Activated CD4-positive, alpha-beta T cell treated with anti-CD3 and anti-CD28 coated beads, Interleukin-2, Interleukin-6, amounts not matched to agents 100 ng/mL and 50 ng/mL, durations not matched to agents 16 hours and 8 hours (primary cell): ENCODE data around the gene ADAMTS2.

Experiments
- DNase-seq: peaks from one replicate; pipeline ENCODE4 v3.0.0-alpha.2; 2020

ADAMTS2 gene

DNA sequence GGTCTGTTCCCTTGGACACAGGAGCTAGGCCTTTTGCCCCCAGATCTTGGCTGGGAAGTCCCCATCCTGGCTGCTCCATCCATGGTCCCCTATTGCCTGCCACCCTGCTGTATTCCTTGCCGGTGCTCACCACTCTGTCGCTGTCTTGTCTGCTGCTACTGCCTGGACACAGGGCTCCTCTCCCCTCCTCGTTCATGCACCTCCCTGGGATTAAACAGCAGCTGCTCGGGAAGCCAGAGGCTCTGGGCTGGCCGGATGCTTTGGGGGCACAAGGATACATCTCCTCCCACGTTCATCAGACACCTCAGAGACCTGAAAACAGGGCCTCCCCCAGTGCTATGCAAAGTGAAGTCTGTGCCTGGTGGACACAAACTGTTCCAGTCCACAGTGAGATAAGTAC, 174.7 kb downstream of the ADAMTS2 start:
- no peak for DNase-seq

GRCh38 chr5:179169836-179170235, 175.4 kb downstream of the ADAMTS2 start:
- DNase-seq = no peak

DNA sequence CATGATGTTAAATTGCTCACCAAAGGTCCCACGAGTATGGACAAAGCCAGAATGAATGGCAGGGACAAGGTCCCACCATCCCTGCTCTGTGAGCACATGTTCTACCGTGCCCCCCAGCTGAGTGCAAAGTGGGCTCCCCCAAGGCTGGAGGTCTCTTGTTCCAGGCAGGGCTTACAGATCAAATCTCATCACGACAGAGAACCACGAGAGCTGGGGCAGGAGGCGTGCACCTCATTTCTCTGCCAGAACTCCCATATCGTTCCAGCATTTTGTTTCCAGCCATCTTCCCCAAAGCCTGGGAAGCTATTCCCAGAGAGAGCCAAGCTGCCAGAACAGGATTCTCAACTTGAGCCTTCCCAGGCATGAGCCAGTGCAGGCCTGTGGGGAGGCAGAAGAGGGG, 176.6 kb downstream of the ADAMTS2 start:
- DNase-seq = no peak

DNA sequence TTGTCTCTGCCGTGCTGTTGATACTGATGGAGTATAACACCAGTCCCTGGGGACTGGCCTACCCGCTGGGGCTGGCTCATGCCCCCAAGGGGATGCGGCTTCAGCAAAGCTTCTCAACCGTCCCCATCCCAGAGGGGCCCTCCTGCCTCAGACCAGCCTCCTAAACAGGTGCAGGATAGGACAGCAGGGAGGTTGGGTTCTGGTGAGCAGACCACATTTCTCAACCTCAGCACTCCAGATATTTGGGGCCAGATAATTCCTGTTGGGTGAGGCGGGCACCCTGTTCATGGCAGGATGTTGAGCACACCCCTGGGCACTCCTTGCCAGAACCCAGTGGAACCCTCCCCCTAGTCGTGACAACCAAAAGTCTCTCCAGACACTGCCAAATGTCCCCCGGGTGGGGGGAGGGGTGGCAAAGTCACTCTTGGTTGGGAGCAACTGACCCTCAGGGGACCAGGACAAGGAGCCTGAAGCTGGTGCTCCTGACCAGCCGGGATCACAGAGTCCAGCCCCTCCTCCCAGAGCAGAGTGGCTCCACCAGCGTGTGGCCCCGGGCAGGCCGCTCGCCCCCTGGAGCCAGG, 177.3 kb downstream of the ADAMTS2 start:
- DNase-seq = no peak

- DNase-seq = peak; percentile 51
These were observed 178.1 kb downstream of the ADAMTS2 start for GRCh38 chr5:179166886-179167841.

DNA sequence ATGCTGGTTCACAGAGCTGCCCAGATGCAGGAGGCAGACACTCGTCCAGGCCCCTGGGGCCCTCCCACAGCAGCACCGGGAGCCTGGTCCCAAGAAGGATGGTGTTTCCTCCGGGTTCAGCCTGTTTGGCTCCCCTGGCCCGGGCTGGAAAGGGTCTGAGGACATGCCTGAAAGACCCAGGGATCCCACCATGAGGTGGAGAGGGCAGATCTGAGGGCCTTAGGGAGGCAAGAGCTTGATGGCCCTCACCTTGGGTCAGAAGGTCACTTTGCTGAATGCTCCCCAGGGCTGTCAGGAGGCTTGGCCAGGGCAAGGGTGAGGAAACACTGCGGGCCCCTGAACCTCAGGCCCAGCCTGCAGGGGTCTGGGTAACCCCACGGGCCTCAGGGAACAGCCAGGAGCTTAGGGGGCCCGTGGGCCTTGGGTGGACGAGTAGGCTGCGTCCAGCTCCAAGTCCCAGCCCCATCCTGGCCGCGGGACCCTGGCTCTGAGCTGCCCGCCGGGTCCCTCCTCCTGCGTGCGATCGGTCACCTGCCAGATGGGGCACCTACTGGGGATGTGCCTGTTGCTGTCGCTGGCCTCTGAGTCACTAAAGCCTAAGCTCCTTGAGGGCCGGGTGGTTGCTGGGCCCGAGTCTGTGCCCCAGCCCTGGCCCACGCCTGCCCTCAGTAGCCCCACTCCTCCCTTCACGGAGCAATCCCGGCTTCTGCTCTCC, 178.9 kb downstream of the ADAMTS2 start:
- no peak for DNase-seq

- DNase-seq = no peak
These were observed 179.7 kb downstream of the ADAMTS2 start for GRCh38 chr5:179165421-179166170.

GRCh38 chr5:179164331-179165311, 180.6 kb downstream of the ADAMTS2 start:
- no peak for DNase-seq

- DNase-seq = no peak
These were observed 181.8 kb downstream of the ADAMTS2 start for GRCh38 chr5:179163236-179164155.

DNA sequence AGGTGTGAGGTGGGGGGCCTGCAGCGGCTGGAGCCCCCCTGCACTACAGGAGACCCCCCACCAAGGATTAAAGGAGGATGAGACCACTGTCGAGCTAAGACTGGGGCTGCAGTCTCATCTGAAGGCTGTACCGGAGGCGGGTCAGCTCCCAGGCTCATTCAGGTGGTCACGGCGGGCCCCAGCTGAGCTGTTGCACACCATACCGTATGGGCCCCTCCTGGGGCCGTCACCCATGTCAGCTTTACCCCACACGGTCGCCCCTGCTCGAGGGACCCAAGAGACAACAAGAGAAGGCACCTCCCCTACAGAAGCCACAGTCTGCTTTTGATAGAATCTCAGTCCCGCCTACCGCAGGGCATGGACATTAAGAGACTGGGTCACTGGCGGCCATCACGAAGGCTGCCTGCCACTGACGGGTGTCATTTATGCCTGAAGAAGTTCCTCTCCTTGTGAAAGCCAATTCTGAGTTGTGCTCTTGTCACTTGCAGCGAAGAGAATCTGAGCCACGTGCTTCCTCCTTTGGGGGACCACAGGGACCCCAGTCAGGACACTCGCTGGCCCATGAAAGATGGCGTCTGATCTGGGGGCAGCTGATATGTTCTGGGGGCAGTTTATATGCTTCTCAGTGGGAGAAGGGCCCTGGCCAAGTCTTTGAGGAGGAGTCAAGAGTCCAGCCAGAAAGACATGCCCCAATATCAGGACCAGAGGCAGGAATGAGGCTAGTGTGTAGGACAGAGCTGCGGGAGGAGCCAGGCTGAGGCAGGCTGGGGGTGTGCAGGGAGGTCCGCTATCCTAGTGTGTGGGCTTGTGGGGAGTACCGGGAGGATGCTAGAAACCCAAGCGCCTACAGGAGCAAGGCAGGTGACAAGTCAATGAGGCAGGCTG, 182.7 kb downstream of the ADAMTS2 start:
- no peak for DNase-seq

- no peak for DNase-seq
These were observed 183.4 kb downstream of the ADAMTS2 start for GRCh38 chr5:179161901-179162300.

DNA sequence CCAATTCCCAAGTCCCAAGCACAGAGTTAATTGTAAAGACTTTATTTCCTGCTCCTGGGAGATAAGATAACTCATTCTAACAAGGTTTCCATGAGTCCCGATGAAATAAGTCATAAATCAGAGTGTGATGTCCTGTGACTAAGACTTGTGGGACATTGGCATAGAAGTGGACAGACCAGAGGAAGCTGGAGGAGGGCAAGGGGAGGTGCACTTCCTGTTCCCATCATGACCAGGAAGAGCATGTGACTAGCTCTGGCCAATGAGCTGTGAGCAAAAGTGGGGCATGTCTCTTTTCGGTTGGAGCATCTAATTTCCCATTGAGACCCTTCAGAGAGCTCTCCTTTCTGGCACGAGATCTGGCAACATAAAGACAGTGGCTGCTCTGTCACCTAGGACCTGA, 184.7 kb downstream of the ADAMTS2 start:
- no peak for DNase-seq

- no peak for DNase-seq
These were observed 186.7 kb downstream of the ADAMTS2 start for GRCh38 chr5:179158556-179158955.

DNA sequence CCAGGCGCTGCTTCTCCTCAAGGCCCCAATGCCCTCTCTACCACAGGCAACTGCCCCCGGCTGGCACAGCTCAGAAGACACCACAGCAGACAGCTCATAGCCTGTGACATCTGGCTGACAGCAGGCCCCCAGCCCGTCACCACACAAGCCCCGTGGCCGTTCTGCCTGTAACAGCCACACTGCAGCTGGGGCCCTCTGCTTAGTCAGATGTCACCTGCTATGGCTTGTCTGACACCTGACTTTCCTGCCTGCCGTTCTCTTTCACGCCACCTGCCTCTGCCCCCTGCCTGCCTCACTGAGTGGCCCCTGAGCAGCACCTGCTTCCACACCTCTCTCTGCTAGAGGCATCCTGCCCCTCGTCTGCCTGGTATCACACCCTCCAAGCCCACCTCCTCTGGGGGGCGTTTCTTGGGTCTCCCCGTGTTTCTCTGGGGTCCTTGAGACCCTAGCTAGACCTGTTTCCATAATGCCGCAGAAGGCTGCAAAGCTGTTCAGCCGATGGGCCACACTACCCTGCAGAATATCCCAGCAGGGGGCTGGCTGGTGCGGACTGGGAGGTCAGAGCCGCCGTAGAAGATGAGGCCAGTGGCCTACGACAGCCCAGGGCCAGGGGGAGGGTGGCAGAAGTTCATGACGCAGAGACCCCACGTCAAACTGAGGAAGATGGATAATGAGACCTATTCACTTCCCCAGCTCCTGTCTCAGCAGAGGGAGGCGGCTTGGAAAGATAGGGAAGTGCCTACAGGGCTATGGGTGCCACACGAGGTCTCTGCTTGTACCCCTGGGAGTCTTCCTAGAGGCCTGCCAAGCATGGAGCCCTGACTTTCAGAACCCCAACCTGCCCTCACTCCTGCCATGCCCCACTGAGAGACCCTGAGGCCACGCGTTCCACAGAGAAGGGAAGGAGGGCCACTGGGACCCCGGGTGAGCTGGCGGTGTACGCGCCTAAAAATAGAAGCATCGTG, 190.0 kb downstream of the ADAMTS2 start:
- DNase-seq = no peak

GRCh38 chr5:179154346-179154990, 190.8 kb downstream of the ADAMTS2 start:
- no peak for DNase-seq

- DNase-seq = no peak
These were observed 191.3 kb downstream of the ADAMTS2 start for GRCh38 chr5:179153921-179154345.

GRCh38 chr5:179153341-179153901, 191.8 kb downstream of the ADAMTS2 start:
- no peak for DNase-seq
